OCI-LY1 (cell line): ENCODE measurements around the gene SEC24B.

Experiments used
- CTCF ChIP-seq: fragments of 200-600 bp; sonication (generic), shearing (Covaris generic); IDR thresholded peaks from 2 replicates; pipeline ENCODE4 v1.5.1; 2017; ENCODE audit warnings: mild to moderate bottlenecking, antibody characterized with exemption, low read length, moderate library complexity, mixed read lengths
- EZH2 ChIP-seq: fragments of 200-600 bp; sonication (generic), shearing (Covaris generic); IDR thresholded peaks from 2 replicates; pipeline ENCODE4 v1.8.0; 2017; ENCODE audit warnings: borderline replicate concordance, mixed run types, mild to moderate bottlenecking, antibody characterized with exemption, low read length, moderate library complexity, mixed read lengths

GRCh38 chr4:109441862-109442458, 8.3 kb downstream of the SEC24B start:
- TF ChIP-seq CTCF (no peak), EZH2 (no peak)
